Esophagus squamous epithelium (tissue), 4 donors: ENCODE measurements around the gene CENPP.

Experiments
- CTCF ChIP-seq, 6 experiments: fragments of 450-650 bp in 4 of 6; fragments of 200-600 bp in 2 of 6; sonication (generic) in 2 of 6; IDR thresholded peaks; one replicate each; pipeline ENCODE4 v1.5.1; 2016 to 2019; ENCODE audit warnings: antibody characterized with exemption in 6 of 6, mild to moderate bottlenecking in 4 of 6, moderate library complexity in 4 of 6
- POLR2A ChIP-seq, 4 donors: fragments of 450-650 bp; IDR thresholded peaks; one replicate each; pipeline ENCODE4 v1.6.1; 2017; ENCODE audit warnings: antibody characterized with exemption in 4 of 4, mild to moderate bottlenecking in 4 of 4, moderate library complexity in 3 of 4

DNA sequence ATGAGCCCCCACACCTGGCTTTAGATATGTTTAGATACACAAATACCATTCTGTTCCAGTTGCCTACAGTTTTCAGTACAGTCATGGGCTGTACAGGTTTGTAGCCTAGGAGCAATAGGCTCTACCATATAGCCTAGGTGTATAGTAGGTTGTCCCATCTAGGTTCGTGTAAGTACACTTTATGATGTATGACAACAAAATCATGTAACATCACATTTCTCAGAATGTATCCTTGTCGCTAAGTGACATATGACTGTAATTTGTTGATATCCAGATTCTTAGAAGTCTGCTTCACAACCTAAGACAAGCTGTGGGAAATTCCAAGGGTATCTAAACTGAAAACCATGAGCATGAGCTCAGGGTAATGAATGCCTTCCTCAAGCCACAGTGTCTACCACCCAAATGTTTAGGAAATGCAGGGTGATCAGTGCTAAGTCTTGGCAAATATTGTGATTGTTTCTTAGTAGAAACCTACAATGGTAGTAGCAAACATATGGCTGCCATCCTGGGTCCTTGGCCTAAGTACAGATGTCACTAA, 201.6 kb downstream of the CENPP start:
- TF ChIP-seq CTCF (IDR thresholded peaks at IDR 0.05) (no peak), POLR2A (IDR thresholded peaks at IDR 0.05) (no peak)
